CD4-positive, alpha-beta T cell treated with Interleukin-17A for 4 hours (primary cell): ENCODE measurements around the gene PAK4.

Experiments
- DNase-seq: peaks from one replicate; pipeline ENCODE4 v3.0.0-alpha.2; 2020; ENCODE audit warnings: mixed read lengths

PAK4 gene

DNA sequence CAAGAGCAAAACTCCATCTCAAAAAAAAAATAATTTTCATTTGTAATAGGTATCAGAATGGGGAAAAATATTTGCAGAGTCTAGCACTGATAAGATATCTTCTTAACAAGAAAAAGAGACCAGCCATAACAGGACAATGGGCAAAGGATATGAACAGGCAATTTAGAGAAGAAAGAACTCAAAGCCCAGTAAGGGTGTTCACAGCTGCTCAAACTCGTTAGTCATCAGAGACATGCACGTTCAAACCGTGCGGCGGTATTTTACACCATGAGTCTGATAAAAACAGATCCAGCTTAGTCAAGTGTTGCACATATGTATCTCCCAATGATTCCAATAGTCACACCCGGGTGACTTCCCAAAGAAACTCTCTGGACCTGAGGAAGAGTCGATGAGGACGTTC lies 57.5 kb downstream of the PAK4 start:
- DNase-seq, result no peak

DNA sequence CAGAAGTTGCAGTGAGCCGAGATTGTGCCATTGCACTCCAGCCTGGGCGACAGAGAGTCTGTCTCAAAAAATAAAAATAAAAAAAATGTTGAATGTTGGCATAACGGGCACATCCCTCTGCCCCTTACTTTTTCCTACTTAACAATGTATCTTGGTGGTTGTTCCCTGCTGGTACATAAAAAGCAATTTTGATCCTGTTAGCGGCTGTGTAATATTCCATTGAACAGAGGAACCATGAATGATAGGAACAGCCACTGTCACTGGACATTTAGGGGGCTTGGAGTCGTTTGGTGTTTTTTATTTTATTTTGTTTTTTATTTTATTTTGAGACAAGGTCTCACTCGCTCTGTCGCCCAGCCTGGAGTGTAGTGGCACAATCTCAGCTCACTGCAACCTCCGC lies 60.8 kb downstream of the PAK4 start:
- DNase-seq, result no peak

DNA sequence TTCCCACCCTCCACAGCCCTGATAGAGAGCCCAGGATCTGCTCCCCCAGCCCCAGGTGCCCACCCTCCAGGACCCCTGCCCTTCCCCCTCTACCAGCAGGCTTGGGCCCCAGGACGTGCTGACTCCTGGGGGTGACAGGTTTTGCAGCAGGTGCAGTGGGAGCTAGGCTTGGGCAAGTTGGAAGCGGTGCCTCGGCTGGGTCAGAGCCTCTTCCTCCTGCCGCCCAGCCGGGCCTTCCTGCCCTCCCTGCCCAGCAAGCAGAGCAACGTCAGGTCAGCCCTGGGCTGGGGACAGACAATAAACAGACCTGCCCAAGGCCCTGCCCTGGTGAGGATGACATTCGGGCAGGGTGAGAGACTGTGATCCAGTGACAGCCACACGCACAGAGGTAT lies 62.0 kb downstream of the PAK4 start:
- no peak for DNase-seq

DNA sequence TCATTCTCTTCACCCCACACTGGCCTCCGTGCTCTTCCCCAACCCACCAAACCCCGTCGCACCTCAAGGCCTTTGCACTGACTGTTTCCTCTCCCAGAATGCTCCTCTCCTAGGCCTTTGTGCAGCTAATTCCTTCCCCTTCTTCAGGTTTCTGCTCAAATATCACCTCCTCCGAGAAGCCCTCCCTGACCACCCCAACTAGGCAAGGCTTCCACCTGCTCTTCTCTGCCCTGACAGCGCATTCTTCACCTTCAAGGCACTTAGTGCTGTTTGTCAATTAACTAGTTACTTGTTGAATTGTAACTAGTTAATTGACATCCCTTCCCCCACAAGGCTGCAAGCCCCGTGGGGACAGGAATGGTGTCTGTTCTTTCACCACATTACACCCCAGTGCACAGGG lies 63.4 kb downstream of the PAK4 start:
- DNase-seq, result no peak

DNA sequence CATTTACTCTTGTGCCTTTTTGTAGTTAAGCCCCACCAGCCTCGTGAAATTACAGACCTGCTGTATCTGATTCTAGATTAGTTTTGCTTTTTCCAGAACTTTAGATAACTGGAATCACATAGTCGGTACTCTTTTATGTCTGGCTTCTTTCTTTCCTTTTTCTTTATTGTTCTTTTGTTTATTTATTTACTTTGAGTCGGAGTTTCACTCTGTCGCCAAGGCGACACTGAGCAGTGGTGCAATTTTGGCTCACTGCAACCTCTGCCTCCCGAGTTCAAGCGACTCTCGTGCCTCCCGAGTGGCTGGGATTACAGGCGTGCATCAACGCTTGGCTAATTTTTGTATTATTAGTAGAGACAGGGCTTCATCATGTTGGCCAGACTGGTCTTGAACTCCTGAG lies 65.2 kb downstream of the PAK4 start:
- DNase-seq, result no peak

DNA sequence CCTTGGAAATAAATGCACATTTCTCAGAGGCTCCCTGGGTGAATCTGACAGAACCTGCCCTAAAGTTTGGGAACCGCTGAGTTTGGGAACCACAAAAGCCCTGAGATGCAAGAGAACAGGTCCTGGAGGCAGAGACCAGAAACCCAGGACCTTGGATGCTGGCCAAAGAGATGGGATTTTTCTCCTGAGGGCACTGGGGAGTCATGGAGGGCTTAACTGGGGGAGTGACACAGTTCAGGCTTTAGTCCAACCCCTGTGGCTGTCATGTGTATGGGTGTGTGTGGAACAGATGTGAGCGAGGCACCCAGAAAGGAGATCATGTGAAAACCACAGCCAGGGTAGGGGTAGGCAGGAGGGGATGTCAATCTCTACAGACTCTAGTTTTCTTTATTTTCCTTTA lies 67.3 kb downstream of the PAK4 start:
- no peak for DNase-seq

DNA sequence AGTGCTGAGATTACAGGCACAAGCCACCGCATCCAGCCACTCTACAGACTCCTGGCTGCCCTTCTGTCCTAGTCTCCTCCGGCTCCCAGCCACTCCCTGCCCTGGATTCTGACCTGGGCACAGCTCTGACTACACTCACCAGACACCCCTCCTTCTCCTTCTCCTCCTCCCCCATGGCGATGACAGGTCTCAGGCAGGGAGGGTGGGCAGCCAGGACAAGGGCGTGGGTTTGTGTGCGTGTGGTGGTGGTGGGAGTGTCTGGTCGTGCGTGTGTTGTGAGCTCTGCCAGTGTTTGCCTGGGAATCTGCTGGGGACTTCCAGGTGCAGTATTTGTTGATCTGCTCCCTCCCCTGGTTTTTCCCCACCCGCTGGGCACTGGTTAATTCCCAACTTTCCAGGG lies 68.2 kb downstream of the PAK4 start:
- no peak for DNase-seq

DNA sequence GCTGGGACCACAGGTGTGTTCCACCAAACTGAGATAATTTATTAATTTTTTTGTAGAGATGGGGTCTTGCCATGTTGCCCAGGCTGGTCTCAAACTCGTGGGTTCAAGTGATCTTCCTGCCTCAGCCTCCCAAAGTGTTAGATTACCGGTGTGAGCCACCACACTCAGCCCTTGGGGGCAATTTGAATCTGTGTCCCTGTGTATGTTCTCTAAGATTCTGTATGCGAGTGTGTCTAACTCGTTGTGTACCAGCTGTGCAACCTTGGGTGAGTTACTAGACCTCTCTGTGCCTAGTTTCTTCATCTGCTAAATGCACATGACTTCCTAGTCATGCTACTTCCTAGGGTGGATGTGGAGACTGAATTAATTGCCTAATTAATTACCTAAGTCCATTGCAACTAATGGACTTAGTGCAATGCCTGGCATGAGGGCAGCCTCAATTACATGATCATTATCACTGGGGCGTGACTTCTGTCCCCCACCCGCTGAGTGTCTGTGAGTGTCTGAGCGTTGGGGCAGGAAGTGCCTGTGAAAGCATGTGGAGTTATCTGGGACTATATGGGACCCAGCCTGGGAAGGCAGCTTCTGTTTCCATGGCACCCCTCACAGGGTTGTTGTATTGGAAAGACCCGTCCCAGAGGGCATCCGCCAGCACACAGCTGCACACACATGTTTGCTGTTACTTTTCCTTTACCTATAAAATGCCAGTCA lies 69.4 kb downstream of the PAK4 start:
- DNase-seq, result no peak

DNA sequence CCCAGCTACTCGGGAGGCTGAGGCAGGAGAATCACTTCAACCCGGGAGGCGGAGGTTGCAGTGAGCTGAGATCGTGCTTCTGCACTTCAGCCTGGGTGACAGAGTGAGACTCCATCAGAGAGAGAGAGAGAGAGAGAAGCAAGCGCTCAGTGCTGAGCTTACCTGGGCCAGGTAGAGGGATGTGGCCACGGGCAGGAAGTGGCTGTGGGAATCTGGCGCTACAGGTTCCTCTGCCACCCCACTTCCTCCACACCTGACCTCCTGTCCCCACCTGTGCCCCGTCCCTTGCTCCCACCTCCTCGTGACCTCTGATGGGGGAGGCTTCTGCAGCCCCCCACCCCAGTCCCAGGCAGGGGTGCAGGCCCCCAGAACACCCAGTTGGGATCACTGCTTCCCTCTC lies 70.2 kb downstream of the PAK4 start:
- peak; percentile 29 for DNase-seq

DNA sequence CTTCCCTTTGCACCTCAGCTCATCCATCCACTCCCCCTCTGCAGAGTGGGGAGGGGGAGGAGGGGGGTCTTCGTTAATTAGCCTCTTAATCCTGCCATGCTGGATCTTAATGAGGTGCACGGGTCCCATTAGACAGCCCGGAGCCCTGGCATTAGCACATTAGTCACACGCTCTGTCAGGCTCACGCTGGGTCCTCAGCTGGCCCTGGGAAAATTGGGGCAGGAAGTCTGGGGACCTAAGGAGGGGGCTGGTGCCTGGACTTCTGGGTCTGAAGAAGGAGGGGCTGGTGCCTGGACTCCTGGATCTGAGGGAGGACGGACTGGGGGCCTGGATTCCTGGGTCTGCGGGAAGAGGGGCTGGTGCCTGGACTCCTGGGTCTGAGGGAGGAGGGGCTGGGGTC lies 70.7 kb downstream of the PAK4 start:
- DNase-seq, result no peak

DNA sequence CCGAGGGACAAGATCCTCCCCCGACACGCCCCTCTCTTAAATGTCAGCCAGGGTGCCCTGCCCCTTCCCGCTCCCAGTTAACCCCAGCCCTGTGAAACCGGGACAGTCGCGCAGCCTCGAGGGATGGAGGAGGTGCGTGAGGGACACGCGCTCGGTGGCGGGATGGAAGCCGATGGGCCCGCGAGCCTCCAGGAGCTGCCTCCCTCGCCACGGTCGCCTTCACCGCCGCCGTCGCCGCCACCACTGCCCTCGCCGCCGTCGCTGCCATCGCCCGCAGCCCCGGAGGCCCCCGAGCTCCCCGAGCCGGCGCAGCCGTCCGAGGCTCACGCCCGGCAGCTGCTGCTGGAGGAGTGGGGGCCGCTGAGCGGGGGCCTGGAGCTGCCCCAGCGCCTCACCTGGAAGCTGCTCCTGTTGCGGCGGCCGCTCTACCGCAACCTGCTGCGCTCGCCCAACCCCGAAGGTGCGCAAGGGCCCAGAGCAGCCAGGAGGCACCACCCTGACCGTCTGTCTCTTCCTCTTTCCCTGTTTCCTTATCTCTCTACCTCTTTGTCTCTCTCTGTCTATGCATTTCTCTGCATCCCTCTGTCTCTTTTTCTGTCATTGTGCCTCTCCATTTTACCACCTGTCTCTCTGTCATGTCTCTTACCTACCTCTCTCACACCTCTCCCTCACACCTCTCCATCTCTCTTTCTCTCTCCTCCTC lies 71.4 kb downstream of the PAK4 start, which contains the start of gene NCCRP1:
Gene NCCRP1 (plus strand): TSS at position 105 of the 703 bp plus-strand sequence. CDS start 19 bp downstream, at position 124.
- DNase-seq, result peak; percentile 14

DNA sequence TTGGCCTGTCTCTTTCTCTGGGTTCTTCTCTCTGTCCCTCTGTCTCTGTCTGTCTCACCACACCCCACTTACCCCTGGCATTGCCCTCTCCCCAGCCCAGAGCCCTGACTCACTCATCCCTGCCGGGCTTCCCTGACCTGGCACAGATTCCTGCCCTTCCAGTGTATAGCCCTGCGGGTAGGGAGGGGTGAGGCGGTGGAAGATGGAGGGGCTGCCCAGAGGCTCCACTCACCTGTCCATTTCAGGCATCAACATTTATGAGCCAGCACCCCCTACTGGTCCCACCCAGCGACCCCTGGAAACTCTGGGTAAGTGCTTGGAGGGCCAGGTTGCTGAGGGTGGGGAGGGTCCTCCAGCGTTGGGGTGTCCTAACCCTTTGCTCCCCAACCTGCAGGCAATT lies 72.2 kb downstream of the PAK4 start:
- DNase-seq, result no peak

DNA sequence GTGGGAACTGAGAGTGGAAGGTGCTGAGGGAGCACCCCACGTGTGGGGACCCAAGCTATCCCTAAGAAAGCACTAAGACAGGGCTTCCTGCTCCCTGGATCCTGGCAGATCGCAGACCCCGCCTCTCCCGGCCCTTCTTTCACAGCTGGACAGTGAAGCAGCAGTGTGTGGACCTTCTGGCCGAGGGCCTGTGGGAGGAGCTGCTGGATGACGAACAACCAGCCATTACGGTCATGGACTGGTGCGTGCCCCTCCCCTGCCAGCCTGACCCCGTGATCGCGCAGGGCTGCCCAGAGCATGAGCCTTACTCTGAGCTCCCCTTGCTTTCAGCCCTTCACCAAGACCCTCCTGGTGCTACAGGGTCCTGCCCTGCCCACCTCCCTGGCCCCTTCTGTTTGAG lies 73.4 kb downstream of the PAK4 start:
- DNase-seq, result no peak

DNA sequence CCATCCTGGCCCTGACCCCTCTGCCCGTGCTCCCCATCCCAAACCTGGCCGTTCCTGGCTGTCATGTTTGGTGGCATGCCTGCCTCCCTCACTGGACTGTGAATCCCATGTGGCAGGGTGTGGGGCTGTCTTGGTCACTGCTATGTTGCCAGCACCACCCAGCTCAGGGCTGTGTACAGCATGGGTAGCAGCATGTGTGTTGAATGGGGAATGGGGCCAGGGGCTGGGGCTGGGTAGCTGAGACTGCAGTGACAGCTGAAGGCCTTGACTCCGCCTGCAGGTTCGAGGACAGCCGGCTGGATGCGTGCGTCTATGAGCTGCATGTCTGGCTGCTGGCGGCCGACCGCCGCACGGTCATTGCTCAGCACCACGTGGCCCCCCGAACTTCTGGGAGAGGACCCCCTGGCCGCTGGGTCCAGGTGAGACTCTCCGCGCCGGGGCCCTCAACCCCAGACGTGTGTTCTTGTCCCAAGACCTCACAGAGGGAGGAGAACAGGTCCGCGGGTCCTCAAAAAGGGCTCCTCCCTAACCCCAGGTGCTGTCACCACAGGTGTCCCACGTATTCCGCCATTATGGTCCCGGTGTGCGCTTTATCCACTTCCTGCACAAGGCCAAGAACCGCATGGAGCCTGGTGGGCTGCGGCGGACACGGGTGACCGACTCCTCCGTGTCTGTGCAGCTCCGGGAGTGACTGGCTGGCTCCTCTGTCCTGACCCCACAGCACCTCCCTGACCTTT lies 74.6 kb downstream of the PAK4 start:
- DNase-seq, result no peak

DNA sequence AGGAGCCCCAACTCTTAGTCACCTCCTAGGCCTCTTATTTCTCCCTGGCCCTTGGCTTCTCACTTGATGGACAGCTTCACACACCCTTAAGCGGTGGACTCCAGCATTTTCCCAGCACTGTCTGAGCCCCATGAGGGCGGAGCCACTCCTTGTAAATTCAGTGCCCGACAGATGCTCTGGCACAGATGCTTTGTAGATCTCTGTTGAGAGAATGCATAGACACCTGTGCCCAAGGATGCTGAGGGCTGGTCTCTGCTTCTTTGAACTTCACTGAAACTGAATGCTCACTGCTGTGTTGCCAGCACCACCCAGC lies 75.2 kb downstream of the PAK4 start:
- no peak for DNase-seq

DNA sequence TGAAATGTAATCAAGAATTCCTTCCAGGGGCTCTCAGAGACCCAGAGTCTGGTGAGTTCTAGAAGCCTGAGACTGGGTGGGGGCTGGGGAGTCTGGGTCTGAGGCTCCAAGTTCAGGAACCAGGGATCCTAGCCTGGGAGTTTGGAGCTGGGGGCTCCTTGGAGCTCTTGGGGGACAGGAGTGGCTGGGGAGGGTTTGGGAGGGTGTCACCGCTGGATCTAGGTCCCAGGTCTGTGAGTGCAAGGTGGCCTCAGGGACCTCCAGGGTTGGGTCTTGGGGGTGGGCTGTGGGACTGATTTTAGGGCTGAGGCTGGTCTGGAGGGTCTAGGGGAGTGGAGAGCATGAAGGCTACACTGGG lies 77.4 kb downstream of the PAK4 start:
- no peak for DNase-seq

DNA sequence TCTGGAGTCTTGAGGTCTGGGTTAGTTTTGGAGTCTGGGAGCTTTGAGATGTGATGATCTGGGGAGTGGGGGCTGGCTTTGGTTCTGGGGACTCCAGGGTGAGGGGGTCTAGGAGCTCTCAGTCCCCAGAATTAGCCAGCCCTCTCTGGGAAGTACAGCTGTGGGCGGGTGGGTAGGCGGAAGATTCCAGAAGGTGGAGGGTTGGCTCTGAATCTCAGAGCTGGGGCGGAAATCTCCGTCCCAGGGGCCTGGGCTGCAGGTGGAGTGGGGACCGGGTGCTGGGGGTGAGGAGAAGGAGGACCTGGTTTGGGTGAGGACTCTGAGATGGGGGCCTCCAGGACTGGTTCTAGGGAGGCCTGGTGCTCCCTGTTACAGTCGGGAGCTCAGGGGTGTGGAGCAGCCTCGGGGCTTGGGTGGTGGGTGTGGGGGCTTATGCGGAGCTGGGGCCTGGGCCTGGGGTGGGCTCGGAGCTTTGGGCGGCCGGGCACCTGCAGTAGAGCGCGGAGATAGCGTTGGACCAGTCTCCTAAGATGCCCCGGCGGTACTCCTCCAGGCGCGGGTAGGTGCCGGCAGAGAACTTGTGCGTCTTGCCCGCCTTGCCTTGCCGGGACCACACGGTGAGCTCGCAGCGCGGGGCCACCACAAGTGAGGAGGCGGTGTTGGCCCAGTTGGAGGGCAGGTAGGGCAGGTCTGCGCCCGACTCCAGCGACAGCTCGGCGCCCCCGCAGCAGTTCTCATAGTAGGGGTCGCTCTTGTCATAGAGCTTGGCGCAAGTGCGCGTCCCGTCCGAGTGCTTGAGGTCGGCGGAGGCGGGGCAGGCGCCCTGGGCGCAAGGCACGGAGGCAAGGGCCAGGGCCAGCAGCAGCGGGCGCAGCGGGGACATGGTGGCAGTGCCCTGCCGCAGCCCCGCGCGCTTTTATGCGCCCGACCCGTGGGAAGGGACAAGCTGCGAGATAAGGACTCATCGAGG lies 78.1 kb downstream of the PAK4 start, which contains the start of gene SYCN:
Gene SYCN (minus strand): TSS at position 892 of the 970 bp plus-strand sequence. CDS start 9 bp downstream, at position 883.
- no peak for DNase-seq

DNA sequence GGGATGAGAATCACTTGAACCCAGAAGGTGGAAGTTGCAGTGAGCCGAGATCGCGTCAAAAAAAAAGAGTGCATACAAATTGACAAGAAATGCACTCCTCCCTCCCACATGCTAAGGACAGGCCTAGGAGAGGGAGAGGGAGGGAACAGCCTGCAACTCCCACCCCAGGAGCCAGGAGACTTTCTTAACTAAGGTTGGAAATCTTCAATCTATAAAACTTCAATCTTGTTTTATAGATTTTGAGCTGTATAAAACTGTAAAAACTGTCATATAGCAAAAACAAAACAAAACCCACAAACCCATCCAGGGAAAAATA lies 79.8 kb downstream of the PAK4 start:
- DNase-seq, result no peak

DNA sequence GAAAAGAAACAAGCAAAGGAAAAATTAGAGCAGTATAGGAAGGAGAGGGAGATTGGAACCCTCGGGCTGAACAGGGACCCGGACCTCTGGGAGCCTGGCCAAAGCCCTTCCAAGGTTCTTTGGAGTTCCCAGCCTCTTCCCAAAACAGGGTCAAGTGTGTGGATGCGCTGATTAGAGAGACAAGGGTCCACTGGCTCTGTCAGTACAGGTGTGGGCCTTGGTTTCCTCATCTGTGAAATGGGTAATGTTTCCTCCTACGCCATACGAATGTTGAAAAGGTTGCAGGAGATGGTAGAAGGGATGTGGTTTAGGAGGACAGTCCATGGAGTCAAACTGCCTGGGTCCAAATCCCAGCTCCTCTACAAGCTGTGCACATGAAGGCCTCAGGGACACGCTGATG lies 80.5 kb downstream of the PAK4 start:
- no peak for DNase-seq

DNA sequence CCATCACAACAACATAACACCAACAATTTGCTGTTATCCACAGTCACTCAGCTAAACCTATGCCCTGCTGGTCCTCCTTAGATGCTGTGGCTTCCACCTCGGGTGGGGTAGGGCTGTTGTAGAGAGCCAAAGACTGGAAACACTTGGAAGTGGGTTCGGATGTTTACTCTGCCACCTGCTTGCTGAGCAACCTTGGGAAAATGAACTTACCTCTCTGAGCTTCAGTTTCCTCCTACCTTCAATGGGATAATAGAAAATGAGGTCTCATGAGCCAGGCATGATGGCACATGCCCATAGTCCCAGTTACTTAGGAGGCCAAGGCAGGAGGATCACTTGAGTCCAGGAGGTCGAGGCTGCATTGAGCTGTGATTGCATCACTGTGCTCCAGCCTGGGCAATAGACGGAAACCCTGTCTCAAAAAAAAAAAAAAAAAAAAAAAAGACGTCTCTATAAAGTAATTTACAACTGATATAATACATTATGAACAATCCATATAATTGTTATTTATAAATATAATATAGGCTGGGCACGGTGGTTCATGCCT lies 81.8 kb downstream of the PAK4 start:
- DNase-seq, result no peak

DNA sequence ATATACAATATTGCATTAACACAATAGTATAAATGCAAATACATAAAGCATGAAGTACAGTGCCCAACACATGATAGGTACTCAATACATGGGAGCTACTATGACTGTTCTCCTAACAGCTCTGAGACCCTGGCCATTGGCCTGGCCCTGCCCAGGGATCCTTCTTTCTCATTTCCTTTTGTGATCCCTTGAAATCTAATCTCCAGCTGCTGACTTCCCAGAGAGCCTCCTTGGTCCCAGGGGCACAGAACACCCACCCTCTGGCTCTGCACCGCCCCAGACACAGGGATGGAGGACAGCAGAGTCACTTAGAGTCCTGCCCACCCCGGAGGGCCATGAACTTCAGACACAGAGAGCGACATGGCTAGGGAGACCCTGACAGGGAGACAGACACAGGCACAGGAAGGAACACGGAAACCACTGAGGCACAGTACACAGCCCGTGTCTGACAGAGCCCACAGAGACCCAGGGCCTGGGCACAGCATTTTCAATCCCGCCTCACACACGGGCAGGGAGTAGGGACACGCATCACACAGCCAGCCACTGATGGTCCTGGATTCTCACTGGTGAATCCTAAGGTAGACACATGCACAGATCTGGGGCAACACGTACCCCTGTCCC lies 82.7 kb downstream of the PAK4 start:
- no peak for DNase-seq

DNA sequence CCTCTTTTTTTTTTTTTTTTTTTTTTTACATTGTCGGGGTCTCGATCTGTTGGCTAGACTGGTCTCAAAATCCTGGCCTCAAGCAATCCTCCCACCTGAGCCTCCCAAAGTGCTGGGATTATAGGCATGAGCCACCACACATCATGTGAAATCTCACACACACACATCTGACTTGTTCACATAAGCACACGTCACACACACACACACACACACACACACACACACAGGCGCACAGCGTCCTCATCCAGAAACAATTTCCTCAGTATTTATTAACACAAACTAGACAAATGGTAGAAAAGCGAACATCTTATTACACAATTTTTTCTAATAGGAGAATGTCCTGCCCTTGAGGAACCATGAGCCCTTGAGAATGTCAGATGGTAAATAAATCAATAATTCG lies 83.6 kb downstream of the PAK4 start:
- DNase-seq, result no peak
